Renal pelvis (tissue), 4 donors: ENCODE results near the gene TOP2B. TPM values are rescaled to one million over a fixed set of nuclear protein-coding genes. Genes with fewer than 3 reads are reported as not detected.

Source experiments
- DNase-seq: peaks from one replicate; pipeline ENCODE4 v3.0.0-alpha.2; 2013
- polyA plus RNA-seq, 3 donors: library from polyadenylated mRNA; unstranded; fragments of 120-200 nt; gene quantifications; one replicate each; pipeline ENCODE4 v1.2.1, GENCODE V29; 2013; ENCODE audit not compliant: insufficient read length in 3 of 3

The TOP2B gene
- polyA plus RNA-seq, 3 donors: 266 to 288 (median 270) TPM

DNA sequence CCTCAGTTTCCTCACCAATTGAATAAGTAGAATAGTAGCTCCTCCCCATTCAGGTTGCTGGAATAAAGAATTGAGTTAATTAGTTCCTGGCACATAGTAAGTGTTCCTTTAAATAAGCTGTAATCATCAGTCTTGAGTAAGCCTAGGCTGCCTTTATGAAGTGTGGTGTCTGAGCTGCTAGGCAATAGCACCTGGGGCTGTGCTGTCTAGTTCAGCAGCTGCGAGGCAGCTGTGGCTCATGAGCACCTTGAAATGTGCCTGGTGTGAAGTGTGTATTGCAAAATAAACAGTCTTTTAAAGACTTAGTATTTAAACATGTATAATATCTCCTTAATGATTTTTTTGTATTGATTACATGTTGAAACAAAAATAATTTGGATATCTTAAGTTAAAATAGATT lies 77.6 kb downstream of the TOP2B start:
- no peak for DNase-seq

DNA sequence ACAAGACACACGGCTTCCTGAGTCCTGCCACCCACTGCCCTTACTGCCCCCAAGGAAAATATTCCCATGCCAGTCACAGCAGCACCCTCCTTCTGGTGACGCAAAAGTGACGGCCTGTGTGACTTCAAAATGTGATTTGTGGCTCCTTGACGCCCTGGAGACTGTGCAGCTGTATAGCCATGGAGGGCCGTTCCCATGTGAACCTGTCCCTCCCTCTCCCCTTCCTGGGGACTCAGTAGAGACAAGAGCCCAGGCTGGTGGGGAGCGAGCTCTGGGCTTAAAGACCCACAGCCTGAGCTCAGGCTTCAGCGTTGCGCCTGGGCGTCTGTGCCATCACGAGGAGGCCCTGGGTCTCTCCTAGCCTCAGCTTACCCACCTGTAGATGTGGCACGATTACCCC lies 78.2 kb downstream of the TOP2B start:
- no peak for DNase-seq

- DNase-seq: no peak
These were observed 78.6 kb downstream of the TOP2B start for GRCh38 chr3:25586167-25586505.

DNA sequence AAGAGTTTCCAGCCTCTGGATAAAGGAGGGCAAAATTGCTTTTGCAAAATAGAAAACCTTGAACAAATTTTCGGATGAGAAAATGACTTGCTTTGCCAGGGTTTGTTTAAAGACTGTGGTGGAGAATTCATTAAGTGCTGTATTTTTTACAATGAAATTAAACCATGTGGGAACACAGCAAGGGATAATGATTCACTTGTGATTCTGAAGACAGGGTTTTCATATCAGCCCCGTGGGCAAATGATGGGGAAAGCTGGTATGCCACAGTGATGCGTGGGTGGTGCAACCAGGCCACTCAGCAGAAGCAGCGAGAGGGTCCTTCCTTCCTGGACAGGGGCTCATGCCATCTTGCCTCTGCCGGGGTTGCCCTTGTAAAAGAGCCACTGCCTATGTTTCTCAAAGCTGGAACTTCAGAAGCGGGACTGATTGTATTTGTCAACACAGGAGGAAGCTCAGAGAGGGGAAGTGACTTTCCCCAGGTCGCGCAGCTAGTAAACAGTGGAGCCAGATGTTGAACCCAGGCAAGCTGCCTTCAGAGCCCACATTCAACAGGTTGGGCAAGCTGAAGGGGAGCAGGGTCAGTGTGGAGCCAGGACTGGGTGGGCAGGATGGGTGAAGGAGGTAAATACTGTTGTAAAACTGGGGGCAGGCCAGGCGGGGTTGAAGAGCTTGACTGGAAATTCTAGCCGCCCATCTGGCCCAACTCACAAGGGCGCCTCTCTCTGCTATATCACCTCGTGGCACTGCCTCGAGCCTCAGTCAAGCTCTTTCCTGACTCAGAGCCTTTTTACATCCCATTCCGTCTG lies 79.1 kb downstream of the TOP2B start:
- no peak for DNase-seq

DNA sequence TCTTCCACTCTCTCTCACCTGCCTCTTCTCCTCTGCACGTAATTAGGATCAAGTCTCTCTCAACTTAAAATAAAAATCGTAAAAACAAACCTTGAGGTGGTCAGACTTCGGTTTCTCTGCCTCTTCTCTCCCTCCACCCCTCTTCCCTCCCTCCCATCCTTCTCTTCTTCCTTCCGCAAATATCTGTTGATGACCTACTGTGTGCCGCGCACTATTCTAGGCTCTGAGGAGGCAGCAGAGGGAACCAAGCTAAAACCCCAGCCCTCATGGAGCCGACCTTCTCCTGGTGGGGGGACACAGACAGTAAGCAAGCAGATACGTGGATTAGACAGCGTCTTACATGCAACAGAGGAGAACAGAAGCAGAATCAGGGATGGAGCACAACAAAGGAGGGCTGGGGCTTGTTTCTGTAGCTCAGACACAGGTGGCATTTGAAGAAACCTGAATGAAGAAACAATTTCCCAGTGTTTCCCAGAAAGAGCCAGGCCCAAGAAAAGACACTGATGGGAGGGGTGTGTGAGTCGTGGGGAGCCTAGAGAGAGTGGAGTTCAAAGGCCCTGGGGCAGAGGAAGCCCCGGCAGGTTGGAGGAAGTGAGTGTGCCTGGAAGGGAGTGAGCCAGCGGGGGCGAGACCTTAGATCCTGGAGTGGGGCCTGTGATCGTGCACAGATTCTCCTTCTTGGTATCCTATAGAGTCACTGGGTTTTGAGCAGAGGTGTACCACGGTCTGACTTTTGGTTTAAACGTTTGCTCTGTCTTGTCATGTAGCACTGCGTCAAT lies 80.5 kb downstream of the TOP2B start:
- DNase-seq: no peak

DNA sequence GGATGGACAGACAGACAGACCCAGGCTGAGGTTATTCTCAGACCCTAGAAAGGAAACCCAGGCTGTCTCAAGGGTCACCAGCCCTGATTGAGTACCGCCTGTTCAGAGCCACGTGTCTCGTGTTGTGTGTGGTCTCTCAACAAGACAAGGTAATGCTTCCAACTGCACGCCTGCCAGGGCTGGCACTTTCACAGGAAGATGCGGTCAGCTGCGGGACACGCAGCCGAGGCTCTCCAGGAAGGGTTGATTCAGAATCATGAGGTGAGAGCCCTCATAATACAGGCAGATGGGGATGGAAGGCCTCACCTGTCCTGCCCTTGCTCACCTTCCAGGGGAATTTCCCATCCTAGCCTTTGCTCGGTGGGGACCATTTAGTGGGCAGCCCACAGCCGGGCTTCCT lies 81.4 kb downstream of the TOP2B start:
- DNase-seq: no peak

- no peak for DNase-seq
These were observed 82.5 kb downstream of the TOP2B start for GRCh38 chr3:25582242-25582641.

DNA sequence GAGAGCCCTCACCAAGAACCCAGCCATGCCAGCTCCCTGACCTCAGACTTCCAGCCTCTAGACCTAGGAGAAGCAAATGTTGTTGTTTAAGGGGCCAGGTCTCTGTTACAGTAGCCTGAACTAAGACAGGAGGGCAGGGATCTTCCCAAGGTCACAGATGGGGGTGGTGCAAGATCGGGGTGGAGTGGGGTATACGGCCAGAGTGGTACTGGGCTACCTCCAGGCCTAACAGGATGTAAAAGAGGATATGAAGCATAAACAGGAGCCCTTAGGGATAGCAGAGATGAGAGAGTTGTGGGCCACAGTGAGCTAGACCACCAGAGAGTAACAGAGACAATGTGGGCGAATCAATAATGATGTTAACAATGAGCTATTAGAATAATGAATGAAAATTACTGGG lies 82.9 kb downstream of the TOP2B start:
- no peak for DNase-seq

DNA sequence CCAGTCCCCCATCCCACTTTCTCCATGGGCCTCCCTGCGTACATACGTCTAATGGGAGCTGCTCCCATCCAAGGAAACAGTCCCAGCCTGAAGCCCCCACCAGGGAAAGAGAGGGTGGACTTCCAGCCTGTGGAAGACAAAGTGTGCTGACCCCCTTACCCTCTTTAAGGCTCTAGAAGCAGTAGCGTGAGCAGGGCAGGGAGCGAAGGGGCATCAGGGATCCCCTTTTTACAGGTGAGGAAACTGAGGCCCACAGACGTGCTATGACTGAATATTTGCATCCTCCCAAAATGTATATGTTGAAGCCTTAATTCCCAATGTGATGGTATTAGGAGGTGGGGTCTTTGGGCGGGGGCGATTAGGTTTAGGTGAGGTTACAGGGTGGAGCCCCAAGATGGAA lies 83.4 kb downstream of the TOP2B start:
- no peak for DNase-seq

DNA sequence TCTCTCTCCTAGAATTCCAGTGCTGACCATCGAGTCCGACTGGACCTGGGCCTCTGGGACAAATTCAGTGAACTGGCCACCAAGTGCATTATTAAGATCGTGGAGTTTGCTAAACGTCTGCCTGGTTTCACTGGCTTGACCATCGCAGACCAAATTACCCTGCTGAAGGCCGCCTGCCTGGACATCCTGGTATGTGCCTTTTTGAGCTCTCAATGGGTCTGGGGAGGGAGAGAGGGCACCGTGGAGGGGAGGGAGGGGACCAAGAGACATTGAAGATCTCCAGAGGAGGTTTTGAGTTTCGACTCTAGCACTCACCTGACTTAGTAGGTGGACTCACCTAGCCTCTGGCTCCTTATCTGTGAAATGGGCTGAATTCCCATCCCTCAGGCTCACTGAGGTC lies 84.2 kb downstream of the TOP2B start:
- no peak for DNase-seq

- DNase-seq: no peak
These were observed 86.6 kb downstream of the TOP2B start for GRCh38 chr3:25578059-25578458.

GRCh38 chr3:25576831-25577454 lies 87.8 kb downstream of the TOP2B start:
- DNase-seq: no peak

DNA sequence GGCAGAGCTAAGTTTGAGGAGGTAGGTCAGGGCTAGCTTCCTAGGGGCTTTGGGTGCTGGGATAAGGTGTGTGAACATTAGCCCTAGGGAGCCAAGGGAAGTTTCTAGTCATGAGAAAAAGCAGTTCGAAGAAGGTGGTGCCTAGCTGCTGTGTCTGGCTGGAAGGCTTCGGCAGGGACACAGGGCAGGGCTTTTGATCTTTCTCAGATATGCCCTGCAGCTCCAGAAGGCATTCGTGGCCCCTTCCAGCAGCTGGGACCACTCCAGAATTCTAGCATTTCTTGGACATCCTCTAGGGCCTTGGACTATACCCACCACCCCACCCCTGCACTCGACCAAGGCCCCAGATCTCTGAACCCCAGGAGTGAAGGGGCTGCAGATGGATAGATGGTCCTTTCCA lies 88.6 kb downstream of the TOP2B start:
- no peak for DNase-seq

DNA sequence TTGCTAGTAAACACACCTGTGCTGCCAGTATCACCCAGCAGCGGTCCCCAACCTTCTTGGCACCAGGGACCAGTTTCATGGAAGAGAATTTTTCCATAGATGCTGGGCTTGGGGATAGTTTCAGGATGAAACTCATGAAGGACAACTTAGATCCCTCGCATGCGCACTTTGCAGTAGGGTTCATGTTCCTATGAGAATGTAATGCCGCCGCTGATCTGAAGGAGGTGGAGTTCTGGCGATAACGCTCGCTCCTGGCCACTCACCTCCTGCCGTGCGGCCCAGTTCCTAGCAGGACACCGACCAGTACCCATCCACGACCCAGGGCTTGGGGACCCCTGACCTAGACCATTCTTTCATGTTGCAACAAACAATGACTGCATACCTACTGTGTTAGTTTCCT lies 89.7 kb downstream of the TOP2B start:
- DNase-seq: no peak

- DNase-seq: no peak
These were observed 90.4 kb downstream of the TOP2B start for GRCh38 chr3:25574172-25574765.

GRCh38 chr3:25573386-25574171 lies 91.1 kb downstream of the TOP2B start:
- DNase-seq: no peak

DNA sequence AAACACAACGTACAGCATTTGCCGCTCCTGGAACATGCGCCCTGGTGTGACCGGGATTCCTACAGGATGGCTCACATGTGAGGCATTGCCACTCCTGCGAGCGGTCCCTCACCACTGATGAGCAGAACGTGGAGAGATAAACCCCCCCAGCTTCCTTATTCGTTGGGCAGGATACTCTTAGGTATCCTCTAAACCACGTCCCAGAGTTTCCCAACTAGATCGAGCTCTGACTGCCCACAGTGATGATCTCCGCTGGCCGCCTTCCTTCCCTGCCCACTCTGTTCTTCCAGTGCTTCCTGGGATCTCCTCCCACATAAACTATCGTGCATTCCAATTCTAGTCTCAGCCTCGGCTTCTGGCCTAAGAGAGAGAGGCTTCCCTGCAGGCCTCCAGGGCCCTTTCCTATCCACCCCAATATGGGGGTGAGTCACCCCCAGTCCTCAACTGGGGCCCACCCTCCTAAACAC lies 91.8 kb downstream of the TOP2B start:
- no peak for DNase-seq

DNA sequence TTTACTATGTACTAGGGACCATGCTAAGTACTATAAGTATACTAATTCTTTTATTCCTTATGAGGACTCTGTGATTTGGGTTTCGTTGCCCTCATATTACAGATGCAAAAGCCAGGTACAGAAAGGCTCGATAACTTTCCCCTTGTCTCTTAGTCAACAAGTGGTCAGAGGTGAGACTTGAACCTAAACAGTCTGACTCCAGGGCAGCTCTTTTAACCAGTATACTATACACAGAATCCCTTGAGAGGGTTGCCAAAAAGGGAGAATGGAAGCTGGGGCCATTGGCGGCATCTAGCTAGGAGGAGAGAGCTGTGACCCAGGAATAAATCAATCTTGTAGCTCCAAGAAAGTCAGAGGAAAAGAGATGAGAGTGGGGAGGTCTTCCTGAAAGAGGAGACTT lies 92.4 kb downstream of the TOP2B start:
- DNase-seq: no peak

DNA sequence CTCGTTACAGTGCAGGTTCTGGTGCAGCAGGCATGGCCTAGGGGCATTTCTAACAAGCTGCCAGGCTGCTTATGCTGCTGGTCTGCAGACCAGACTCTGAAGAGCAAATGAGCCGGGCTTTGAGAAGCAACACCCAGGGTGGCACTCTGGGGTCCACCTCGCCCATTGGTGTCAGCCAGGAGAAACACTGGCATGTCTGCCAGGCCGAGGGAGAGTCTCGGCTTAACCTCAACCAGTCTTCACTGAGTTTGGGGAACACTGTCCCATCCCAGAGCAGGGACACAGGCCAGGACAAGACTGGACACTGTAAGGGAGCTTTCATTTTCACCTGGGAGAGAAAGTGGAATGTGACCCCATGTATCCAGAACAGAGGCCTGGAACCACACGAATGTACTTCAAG lies 93.4 kb downstream of the TOP2B start:
- DNase-seq: no peak

- no peak for DNase-seq
These were observed 96.1 kb downstream of the TOP2B start for GRCh38 chr3:25568525-25569078.

- DNase-seq: no peak
These were observed 96.7 kb downstream of the TOP2B start for GRCh38 chr3:25567806-25568524.
